ENCODE data around the gene MACROD2.

Gene MACROD2

GRCh38 chr20:15673206-15673605 lies 1677.9 kb downstream of the MACROD2 start:
- Histone ChIP-seq H3K4me3 (ENCODE audit: low read depth in 1 of 2, low read length in 1 of 2) (no peak overlapping the region), H3K36me3 (no peaks in the 10 kb centered on the region), H3K9me3 (no peaks in the 10 kb centered on the region), H3K4me1 (ENCODE audit: control insufficient read depth in 1 of 2, insufficient read depth in 1 of 2, low read depth in 1 of 2, low read length in 1 of 2) (no peaks in the 10 kb centered on the region), H3K27ac (no peak overlapping the region), H3K27me3 (no peaks in the 10 kb centered on the region)
- no peak for TF ChIP-seq CTCF (IDR thresholded peaks at IDR 0.05)

- H3K27ac ChIP-seq, result no peak overlapping the region
- H3K27me3 ChIP-seq, result no peaks in the 10 kb centered on the region
- no peaks in the 10 kb centered on the region for H3K9me3 ChIP-seq
- H3K4me1 ChIP-seq (ENCODE audit: control insufficient read depth in 1 of 2, insufficient read depth in 1 of 2, low read depth in 1 of 2, low read length in 1 of 2), result no peaks in the 10 kb centered on the region
- H3K36me3 ChIP-seq, result no peaks in the 10 kb centered on the region
- no peak for TF ChIP-seq CTCF (IDR thresholded peaks at IDR 0.05)
- H3K4me3 ChIP-seq (ENCODE audit: low read depth in 1 of 2, low read length in 1 of 2), result no peak overlapping the region
These were observed 1679.1 kb downstream of the MACROD2 start for GRCh38 chr20:15674253-15675060.

- Histone ChIP-seq H3K27me3 (no peaks in the 10 kb centered on the region), H3K9me3 (no peaks in the 10 kb centered on the region), H3K27ac (no peak overlapping the region), H3K4me3 (ENCODE audit: low read depth in 1 of 2, low read length in 1 of 2) (no peak overlapping the region), H3K4me1 (ENCODE audit: control insufficient read depth in 1 of 2, insufficient read depth in 1 of 2, low read depth in 1 of 2, low read length in 1 of 2) (no peaks in the 10 kb centered on the region), H3K36me3 (no peaks in the 10 kb centered on the region)
- TF ChIP-seq CTCF (IDR thresholded peaks at IDR 0.05), result no peak
These were observed 1679.8 kb downstream of the MACROD2 start for GRCh38 chr20:15675061-15675514.

- no peaks in the 10 kb centered on the region for H3K36me3 ChIP-seq
- no peaks in the 10 kb centered on the region for H3K27me3 ChIP-seq
- no peak overlapping the region for H3K27ac ChIP-seq
- no peaks in the 10 kb centered on the region for H3K4me1 ChIP-seq (ENCODE audit: control insufficient read depth in 1 of 2, insufficient read depth in 1 of 2, low read depth in 1 of 2, low read length in 1 of 2)
- no peaks in the 10 kb centered on the region for H3K9me3 ChIP-seq
- no peak for TF ChIP-seq CTCF (IDR thresholded peaks at IDR 0.05)
- H3K4me3 ChIP-seq (ENCODE audit: low read depth in 1 of 2, low read length in 1 of 2), result no peak overlapping the region
These were observed 1680.6 kb downstream of the MACROD2 start for GRCh38 chr20:15675813-15676484.

GRCh38 chr20:15676815-15677214 lies 1681.5 kb downstream of the MACROD2 start:
- TF ChIP-seq CTCF (IDR thresholded peaks at IDR 0.05), result no peak
- H3K27ac ChIP-seq, result no peak overlapping the region
- H3K27me3 ChIP-seq, result no peaks in the 10 kb centered on the region
- H3K9me3 ChIP-seq, result no peaks in the 10 kb centered on the region
- H3K4me3 ChIP-seq (ENCODE audit: low read depth in 1 of 2, low read length in 1 of 2), result no peak overlapping the region
- H3K4me1 ChIP-seq (ENCODE audit: control insufficient read depth in 1 of 2, insufficient read depth in 1 of 2, low read depth in 1 of 2, low read length in 1 of 2), result no peaks in the 10 kb centered on the region
- no peaks in the 10 kb centered on the region for H3K36me3 ChIP-seq
